AG04449 (cell line): ENCODE measurements around the gene RAB24.

Experiments
- CTCF ChIA-PET: fragments of 350-600 bp; formaldehyde crosslinking; extraction: SDS; loops from one replicate; lab custom pipeline; 2021; ENCODE audit warnings: antibody characterized with exemption; lab: Yijun Ruan, JAX
- POLR2A ChIA-PET: fragments of 400-600, 350-600 bp; formaldehyde crosslinking; extraction: SDS; loops from one replicate; lab custom pipeline; 2020; ENCODE audit warnings: antibody characterized with exemption, inconsistent platforms; lab: Yijun Ruan, JAX
- DNase-seq: peaks from one replicate; pipeline ENCODE4 v3.0.0-alpha.2; 2010; ENCODE audit warnings: low read depth, low spot score
- H3K4me3 ChIP-seq: 2 replicates; pipeline ENCODE4 v1.5.1; 2011; ENCODE audit warnings: low read depth, mild to moderate bottlenecking, control low read depth, low read length
- TF ChIP-seq, protein P1 (sequence below): IDR thresholded peaks from one replicate; pipeline ENCODE4 v1.5.1; 2011; ENCODE audit warnings: mild to moderate bottlenecking, moderate library complexity, low read length, control low read depth, inconsistent platforms; ENCODE audit not compliant: insufficient read depth; ENCODE audit errors: missing control alignments

The RAB24 gene

DNA sequence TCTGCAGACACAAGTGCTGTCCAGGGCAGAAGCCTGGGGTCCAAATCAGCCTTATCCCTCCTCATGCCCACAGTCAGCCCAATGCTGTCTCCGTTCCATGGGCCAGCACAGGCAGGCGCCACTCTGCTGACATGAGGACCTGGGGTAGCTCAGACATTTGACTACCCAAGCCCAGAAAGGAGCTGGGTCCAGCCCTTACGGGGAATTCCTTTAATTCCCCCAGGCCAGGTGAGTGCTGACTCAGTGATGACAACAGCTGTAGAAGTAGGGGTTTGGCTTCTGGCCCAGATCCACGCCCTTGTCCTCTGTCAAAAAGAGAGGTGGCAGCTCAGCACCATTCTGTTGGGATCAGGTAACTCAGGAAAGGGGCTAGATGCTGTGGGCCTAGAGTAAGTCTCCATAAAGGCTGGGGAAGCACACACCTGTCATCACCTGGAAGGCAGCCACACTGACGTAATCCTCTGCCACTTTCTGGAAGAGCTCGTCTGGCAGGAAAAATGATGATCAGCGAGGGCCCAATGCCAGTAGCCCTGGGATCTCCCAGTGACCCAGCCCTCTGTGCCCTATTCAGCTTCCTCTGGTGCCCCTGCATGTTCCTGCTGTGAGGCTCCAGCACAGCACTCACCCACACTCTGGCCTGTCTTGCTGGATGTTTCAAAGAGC is 1.9 kb downstream of the RAB24 start:
- ChIA-PET POLR2A (no interaction called here), CTCF (interaction anchor here (0.8 to 9.6 kb wide), 9 partner anchors 9 to 641 kb away, joined by 3 to 112 read pairs (median 6); partner anchors contain the start of gene MXD3)
- TF ChIP-seq, protein P1, sequence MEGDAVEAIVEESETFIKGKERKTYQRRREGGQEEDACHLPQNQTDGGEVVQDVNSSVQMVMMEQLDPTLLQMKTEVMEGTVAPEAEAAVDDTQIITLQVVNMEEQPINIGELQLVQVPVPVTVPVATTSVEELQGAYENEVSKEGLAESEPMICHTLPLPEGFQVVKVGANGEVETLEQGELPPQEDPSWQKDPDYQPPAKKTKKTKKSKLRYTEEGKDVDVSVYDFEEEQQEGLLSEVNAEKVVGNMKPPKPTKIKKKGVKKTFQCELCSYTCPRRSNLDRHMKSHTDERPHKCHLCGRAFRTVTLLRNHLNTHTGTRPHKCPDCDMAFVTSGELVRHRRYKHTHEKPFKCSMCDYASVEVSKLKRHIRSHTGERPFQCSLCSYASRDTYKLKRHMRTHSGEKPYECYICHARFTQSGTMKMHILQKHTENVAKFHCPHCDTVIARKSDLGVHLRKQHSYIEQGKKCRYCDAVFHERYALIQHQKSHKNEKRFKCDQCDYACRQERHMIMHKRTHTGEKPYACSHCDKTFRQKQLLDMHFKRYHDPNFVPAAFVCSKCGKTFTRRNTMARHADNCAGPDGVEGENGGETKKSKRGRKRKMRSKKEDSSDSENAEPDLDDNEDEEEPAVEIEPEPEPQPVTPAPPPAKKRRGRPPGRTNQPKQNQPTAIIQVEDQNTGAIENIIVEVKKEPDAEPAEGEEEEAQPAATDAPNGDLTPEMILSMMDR = no peak
- no peak for DNase-seq
- H3K4me3 ChIP-seq = no peak overlapping the region; the same call in 1 of the 2 replicates

DNA sequence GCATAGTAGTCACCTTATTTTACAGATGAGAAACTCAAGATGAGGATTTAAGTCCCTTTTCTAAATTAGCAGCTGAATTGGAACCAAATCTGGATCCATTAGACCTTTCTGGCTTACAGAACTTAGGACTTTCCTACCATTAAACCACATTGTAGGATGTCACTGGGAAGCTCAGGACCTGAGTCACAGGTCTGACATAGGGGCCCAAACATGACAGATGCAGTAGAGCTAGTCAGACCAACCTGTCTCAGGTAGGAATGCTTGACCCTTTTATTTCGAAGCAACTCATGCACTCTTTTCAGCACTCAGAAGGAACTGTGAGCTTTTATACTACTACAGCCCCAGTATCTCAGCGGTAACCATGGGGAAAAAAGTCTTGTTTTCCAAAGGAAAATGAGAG is 2.6 kb downstream of the RAB24 start:
- ChIA-PET POLR2A (no interaction called here), CTCF (interaction anchor here (0.8 to 9.6 kb wide), 8 partner anchors 9 to 200 kb away, joined by 3 to 112 read pairs (median 6); partner anchors contain the start of gene MXD3)
- TF ChIP-seq, protein P1 = no peak
- no peak for DNase-seq
- H3K4me3 ChIP-seq = no peak overlapping the region

DNA sequence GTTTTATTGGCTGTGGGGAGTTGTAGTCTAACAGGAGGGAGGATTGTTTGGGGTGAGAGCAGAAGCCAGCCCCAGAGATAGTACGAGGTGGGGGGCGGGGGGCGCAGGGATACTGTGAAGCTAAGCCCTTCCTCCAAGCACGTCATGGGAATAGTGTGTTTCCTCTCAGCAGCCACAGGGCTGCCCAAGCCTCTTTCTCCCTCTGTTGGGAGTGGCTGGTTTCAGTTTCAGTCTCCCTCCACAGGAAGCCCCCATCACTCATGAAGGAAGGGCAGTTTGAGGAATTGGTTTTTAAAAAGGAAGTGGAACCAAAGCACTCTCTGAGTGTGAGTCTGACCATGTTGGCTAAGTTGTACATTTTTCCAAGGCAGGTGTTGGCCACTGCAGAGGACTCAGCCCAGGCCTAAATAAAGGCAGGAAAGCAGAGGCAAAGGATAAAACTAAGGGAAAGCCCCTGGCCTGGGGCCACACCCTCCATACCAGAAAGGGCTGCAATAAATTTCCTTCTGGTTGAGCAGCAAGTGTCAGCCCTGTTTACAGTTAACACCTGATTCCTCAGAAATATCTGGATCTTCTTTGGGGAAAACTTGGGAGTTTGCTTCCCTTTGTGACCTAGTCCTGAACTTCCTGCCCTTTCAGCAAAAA is 3.2 kb downstream of the RAB24 start:
- CTCF ChIA-PET = interaction anchor here (0.7 to 9.6 kb wide), 7 partner anchors 9 to 190 kb away, joined by 3 to 112 read pairs (median 6); no protein-coding TSS in a partner anchor
- no peak overlapping the region for H3K4me3 ChIP-seq
- TF ChIP-seq, protein P1 = peak; percentile 23
- POLR2A ChIA-PET = no interaction called here
- no peak for DNase-seq

DNA sequence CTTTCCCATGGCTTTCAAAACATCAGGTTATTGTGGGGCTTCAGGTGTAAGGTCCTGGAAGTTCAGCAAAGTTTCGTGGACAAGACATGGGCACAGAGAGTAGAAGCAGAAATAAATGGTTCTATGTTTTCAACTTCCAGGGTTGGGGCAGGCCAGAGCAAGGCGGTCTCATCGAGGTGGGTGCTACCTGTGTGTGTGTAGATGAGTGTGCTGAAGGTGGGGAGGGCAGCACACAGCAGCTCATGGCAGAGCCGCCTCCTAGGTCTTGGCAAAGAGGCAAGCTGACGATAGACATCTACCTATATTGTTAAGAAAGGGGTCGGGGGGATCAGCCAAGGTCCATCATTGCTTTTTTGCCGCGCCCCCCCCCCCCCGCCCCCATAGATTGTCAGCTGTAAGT is 3.8 kb downstream of the RAB24 start:
- POLR2A ChIA-PET = no interaction called here

DNA sequence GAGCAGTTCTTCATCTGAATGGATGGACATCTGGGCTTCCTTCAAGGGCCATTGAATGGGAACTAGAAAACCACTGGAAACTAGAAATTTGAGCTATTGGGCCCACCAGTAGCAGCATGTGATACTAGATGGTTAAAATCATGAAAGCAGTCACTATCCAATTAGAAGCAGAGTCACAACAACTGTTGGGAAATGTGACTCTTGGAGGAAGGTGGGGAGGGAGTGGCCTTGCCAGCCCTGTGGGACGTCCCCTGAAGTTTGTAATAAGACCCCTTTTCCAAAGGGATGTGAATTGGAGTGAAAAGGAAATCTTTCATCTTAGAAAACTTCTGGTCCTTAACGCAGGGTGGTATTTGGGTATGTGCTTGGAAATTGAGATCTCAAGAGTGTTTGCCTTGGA is 5.6 kb downstream of the RAB24 start:
- H3K4me3 ChIP-seq = no peak overlapping the region
- ChIA-PET CTCF (interaction anchor here (0.6 to 9.6 kb wide), 6 partner anchors 12 to 637 kb away, joined by 3 to 112 read pairs (median 4); no protein-coding TSS in a partner anchor), POLR2A (no interaction called here)
- TF ChIP-seq, protein P1 = no peak
- no peak for DNase-seq

More for the DNA sequence above, 3.8 kb downstream of the RAB24 start:
- no peak overlapping the region for H3K4me3 ChIP-seq
- TF ChIP-seq, protein P1 = no peak
- DNase-seq = no peak
- CTCF ChIA-PET = interaction anchor here (4.8 to 9.6 kb wide), 2 partner anchors 10 to 186 kb away, joined by 39 to 112 read pairs; no protein-coding TSS in a partner anchor

DNA sequence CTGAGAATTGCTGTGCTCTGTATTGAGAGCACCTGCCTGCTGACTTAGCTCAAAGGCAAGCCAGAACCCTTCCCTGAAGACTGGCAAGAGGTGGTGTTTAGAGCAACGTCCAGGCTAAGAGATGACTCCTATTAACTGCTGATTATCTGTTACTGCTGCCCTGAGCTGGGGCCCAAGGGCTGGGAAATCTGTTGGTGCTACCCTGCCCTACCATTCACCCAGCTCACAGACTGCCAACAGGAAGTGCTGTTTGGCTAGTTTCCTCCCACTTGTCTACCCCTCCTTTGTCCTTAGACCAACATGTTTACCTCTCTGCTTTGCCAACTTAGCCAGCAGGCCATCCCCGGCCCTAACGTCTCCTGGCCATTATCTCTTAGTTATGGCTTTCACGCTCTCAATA is 6.9 kb downstream of the RAB24 start:
- CTCF ChIA-PET = interaction anchor here (1.5 to 9.6 kb wide), 3 partner anchors 13 to 186 kb away, joined by 5 to 112 read pairs (median 39); no protein-coding TSS in a partner anchor
- no peak for DNase-seq
- POLR2A ChIA-PET = interaction anchor here (0.6 kb wide), 1 partner anchor 132 kb away, joined by 3 read pairs; no protein-coding TSS in a partner anchor
- no peak overlapping the region for H3K4me3 ChIP-seq
- TF ChIP-seq, protein P1 = no peak
